Non-pigmented ciliary epithelial cell (primary cell): ENCODE measurements around the gene BANF2.
"Not testable (repeated sequence)": the region's sequence is repeated elsewhere in the genome, so short reads cannot be mapped to it uniquely, and the experiment has no call there.

Source experiments
- DNase-seq: peaks from one replicate; pipeline ENCODE4 v3.0.0-alpha.2; 2010; ENCODE audit warnings: low read depth

BANF2 gene

GRCh38 chr20:17766226-17766625 is 66.5 kb downstream of the BANF2 start:
- no peak for DNase-seq

- no peak for DNase-seq
Measured at GRCh38 chr20:17767624-17768023, 67.9 kb downstream of the BANF2 start.

- DNase-seq = no peak
Measured at GRCh38 chr20:17768271-17768670, 68.5 kb downstream of the BANF2 start.

GRCh38 chr20:17769716-17770115 is 70.0 kb downstream of the BANF2 start:
- DNase-seq = not testable (repeated sequence)

- no peak for DNase-seq
Measured at GRCh38 chr20:17771206-17772004, 71.6 kb downstream of the BANF2 start.

- DNase-seq = no peak
Measured at GRCh38 chr20:17772005-17772343, 72.2 kb downstream of the BANF2 start.

- no peak for DNase-seq
Measured at GRCh38 chr20:17773619-17774018, 73.9 kb downstream of the BANF2 start.

- DNase-seq = no peak
Measured at GRCh38 chr20:17775600-17775999, 75.8 kb downstream of the BANF2 start.

- DNase-seq = no peak
Measured at GRCh38 chr20:17776551-17776950, 76.8 kb downstream of the BANF2 start.

- not testable (repeated sequence) for DNase-seq
Measured at GRCh38 chr20:17779011-17779410, 79.2 kb downstream of the BANF2 start.

GRCh38 chr20:17782768-17783167 is 83.0 kb downstream of the BANF2 start:
- DNase-seq = no peak

- DNase-seq = no peak
Measured at GRCh38 chr20:17783671-17784070, 83.9 kb downstream of the BANF2 start.

GRCh38 chr20:17785007-17785406 is 85.2 kb downstream of the BANF2 start:
- DNase-seq = no peak
